ENCODE measurements around the gene MTRF1. TPM values are rescaled to one million over a fixed set of nuclear protein-coding genes. Genes with fewer than 3 reads are reported as not detected.

The MTRF1 gene
- 15.5 to 17.2 TPM (median 16.6 TPM) in 3 replicates for total RNA-seq

- TF ChIP-seq, protein P1, sequence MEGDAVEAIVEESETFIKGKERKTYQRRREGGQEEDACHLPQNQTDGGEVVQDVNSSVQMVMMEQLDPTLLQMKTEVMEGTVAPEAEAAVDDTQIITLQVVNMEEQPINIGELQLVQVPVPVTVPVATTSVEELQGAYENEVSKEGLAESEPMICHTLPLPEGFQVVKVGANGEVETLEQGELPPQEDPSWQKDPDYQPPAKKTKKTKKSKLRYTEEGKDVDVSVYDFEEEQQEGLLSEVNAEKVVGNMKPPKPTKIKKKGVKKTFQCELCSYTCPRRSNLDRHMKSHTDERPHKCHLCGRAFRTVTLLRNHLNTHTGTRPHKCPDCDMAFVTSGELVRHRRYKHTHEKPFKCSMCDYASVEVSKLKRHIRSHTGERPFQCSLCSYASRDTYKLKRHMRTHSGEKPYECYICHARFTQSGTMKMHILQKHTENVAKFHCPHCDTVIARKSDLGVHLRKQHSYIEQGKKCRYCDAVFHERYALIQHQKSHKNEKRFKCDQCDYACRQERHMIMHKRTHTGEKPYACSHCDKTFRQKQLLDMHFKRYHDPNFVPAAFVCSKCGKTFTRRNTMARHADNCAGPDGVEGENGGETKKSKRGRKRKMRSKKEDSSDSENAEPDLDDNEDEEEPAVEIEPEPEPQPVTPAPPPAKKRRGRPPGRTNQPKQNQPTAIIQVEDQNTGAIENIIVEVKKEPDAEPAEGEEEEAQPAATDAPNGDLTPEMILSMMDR (IDR thresholded peaks at IDR 0.05; ENCODE audit: unreplicated experiment) = no peak
- Mint-ChIP-seq H3K27me3 (ENCODE audit: low read depth) (no peaks in the 10 kb centered on the region), H3K9me3 (peaks cover 13% of the 10 kb centered on the region), H3K4me3 (peak within 1 kb of the TSS; percentile 93), H3K4me1 (peaks cover 10% of the 10 kb centered on the region), H3K27ac (peak within 1 kb of the TSS; percentile 96), H3K36me3 (peaks cover 21% of the 10 kb centered on the region)
- DNase-seq (ENCODE audit: low spot score in 2 of 2, unreplicated experiment in 2 of 2) = peak; percentile 29 to 73
These were observed at the start of gene MTRF1 for GRCh38 chr13:41263261-41263971. Gene MTRF1, minus strand, starts transcription at chr13:41263576. Its CDS starts 2,669 bp downstream, at chr13:41260907.

- Mint-ChIP-seq H3K9me3 (no peaks in the 10 kb centered on the region), H3K36me3 (peaks cover 5% of the 10 kb centered on the region), H3K4me1 (peaks cover 30% of the 10 kb centered on the region), H3K27ac (no peak overlapping the region), H3K4me3 (peak overlapping the region; percentile 93), H3K27me3 (ENCODE audit: low read depth) (no peaks in the 10 kb centered on the region)
- TF ChIP-seq, protein P1 (IDR thresholded peaks at IDR 0.05; ENCODE audit: unreplicated experiment) = no peak
- no peak for DNase-seq (ENCODE audit: low spot score in 2 of 2, unreplicated experiment in 2 of 2)
These were observed 49.7 kb upstream of the MTRF1 start for GRCh38 chr13:41313117-41313516.

DNA sequence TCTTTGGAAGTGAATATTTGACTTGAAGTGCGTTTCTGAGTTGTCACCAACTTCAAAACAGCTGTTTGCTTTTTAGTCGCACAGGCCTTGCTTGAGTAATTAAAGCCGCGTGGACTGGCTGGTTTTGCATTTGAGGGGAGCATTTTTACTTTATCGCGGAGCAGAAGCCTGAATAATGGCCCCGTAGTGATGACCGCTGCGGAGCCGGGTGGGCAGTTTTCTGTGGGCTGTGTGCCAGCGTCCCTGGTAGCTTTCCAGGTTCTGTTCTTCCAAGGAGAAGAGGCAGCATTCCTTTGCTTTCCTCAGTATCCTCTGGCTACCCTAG lies 48.8 kb upstream of the MTRF1 start:
- Mint-ChIP-seq H3K27ac (peak overlapping the region; percentile 94), H3K36me3 (peaks cover under 1% of the 10 kb centered on the region), H3K27me3 (ENCODE audit: low read depth) (no peaks in the 10 kb centered on the region), H3K4me3 (peak overlapping the region; percentile 93), H3K9me3 (no peaks in the 10 kb centered on the region), H3K4me1 (peaks cover 30% of the 10 kb centered on the region)
- peak in 1 of 2 experiments; percentile 55 for DNase-seq (ENCODE audit: low spot score in 2 of 2, unreplicated experiment in 2 of 2)
- TF ChIP-seq, protein P1 (IDR thresholded peaks at IDR 0.05; ENCODE audit: unreplicated experiment) = no peak

- Mint-ChIP-seq H3K27ac (peak overlapping the region; percentile 94), H3K4me1 (peaks cover 30% of the 10 kb centered on the region), H3K27me3 (ENCODE audit: low read depth) (no peaks in the 10 kb centered on the region)
These were observed 48.2 kb upstream of the MTRF1 start for GRCh38 chr13:41311406-41312175.

GRCh38 chr13:41310963-41311405 lies 47.6 kb upstream of the MTRF1 start, which contains the start of gene NAA16:
Gene NAA16, plus strand, starts transcription at chr13:41311267. Its CDS starts 262 bp downstream, at chr13:41311529.
- Mint-ChIP-seq H3K4me3 (peak within 1 kb of the TSS; percentile 93), H3K27ac (peak within 1 kb of the TSS; percentile 94), H3K4me1 (peaks cover 30% of the 10 kb centered on the region), H3K9me3 (no peaks in the 10 kb centered on the region), H3K27me3 (ENCODE audit: low read depth) (no peaks in the 10 kb centered on the region), H3K36me3 (no peaks in the 10 kb centered on the region)
- DNase-seq (ENCODE audit: low spot score in 2 of 2, unreplicated experiment in 2 of 2) = peak; percentile 92 to 98
- TF ChIP-seq, protein P1 (IDR thresholded peaks at IDR 0.05; ENCODE audit: unreplicated experiment) = no peak

More at GRCh38 chr13:41311406-41312175, 48.2 kb upstream of the MTRF1 start:
- TF ChIP-seq, protein P1 (IDR thresholded peaks at IDR 0.05; ENCODE audit: unreplicated experiment) = no peak
- Mint-ChIP-seq H3K4me3 (peak overlapping the region; percentile 93), H3K36me3 (no peaks in the 10 kb centered on the region), H3K9me3 (no peaks in the 10 kb centered on the region)
- peak; percentile 28 to 70 for DNase-seq (ENCODE audit: low spot score in 2 of 2, unreplicated experiment in 2 of 2)
